ENCODE data around the gene USP50.
"Not testable (repeated sequence)": the region's sequence is repeated elsewhere in the genome, so short reads cannot be mapped to it uniquely, and the experiment has no call there.

USP50 gene

GRCh38 chr15:50501815-50502214, 44.7 kb downstream of the USP50 start:
- DNase-seq, result no peak

GRCh38 chr15:50500352-50500751, 46.1 kb downstream of the USP50 start:
- DNase-seq, result no peak

GRCh38 chr15:50496692-50497091, 49.8 kb downstream of the USP50 start:
- no peak for DNase-seq

GRCh38 chr15:50494547-50494946, 51.9 kb downstream of the USP50 start:
- not testable (repeated sequence) for DNase-seq

- DNase-seq, result no peak
Observed at GRCh38 chr15:50493625-50494024, 52.8 kb downstream of the USP50 start.

GRCh38 chr15:50487287-50487686, 59.2 kb downstream of the USP50 start:
- no peak for DNase-seq

GRCh38 chr15:50485389-50485788, 61.1 kb downstream of the USP50 start:
- DNase-seq, result no peak

DNA sequence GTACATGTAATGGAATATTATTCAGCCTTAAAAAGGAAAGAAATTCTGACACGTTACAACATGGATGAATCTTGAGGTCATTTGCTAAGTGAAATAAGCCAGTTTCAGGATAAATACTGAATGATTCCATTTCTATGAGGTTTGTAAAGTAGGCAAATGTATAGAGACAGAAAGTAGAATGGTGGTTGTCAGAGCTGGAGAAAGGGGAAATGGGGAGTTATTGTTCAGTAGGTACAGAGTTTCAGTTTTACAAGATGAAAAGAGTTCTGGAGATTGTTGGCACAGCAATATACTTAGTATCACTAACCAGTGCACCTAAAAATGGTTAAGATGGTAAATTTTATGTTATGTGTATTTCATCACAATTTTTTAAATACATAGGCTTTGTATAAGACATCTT, 61.7 kb downstream of the USP50 start:
- DNase-seq, result no peak

DNA sequence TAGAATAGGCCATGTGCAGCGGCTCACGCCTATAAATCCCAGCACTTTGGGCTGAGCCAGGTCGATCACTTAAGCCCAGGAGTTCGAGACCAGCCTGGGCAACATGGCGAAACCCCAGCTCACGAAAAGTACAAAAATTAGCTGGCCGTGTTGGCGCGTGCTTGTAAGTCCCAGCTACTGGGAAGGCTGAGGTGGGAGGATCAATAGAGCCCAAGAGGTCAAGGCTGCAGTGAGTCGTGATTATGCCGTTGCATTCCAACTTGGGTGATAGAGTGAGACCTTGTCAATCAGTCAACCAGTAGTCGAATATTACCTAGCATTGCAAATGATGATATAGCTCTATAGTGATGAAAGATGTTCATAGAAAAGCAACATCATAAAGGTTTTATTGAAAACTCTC, 70.3 kb downstream of the USP50 start:
- DNase-seq, result no peak

- no peak for DNase-seq
Observed at GRCh38 chr15:50471072-50471471, 75.4 kb downstream of the USP50 start.

DNA sequence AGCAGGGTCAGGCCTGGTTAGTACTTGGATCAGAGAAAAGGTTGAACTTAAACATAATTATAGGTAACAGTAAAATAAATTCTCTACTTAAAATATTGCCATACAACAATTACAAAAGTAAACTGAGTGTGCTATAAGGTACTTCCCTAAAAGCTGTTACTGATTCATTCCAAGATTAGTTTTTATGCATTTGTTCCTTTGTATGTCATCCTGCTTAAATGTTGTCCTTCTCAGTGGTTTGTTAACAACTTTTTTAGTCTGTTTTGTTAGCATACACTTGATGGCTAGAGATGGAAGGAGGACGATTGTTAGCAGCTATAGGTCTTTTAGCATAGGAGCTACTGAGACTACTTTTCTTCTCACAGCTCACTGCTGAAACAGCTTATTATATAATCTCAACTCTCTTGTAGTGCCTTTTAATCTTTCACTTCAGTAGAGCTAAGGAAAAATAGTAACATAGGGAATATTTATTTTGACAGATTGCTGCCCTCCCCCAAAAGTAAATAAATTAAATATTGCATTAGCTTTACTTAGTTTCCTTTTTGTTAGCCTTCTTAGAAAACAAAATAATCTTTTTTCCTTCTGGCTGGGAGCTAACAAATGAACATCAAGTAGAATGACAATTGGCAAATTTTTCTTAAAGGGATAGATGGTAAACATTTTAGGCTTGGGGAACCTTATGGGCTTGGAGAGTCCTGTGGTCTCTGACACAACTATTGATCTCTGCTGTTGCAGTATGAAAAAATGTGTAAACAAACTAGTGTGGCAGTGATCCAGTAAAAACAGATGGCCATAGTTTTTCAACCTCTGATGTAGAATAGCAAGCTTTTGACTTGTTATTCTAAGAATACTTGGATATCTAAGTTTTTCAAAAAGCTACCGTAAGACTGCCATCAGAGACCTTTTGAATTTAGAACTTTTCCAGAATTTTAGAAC, 82.8 kb downstream of the USP50 start:
- no peak for DNase-seq

GRCh38 chr15:50458348-50459112, 87.9 kb downstream of the USP50 start:
- no peak for DNase-seq

- no peak for DNase-seq
Observed at GRCh38 chr15:50452927-50453326, 93.5 kb downstream of the USP50 start.

Measured in NCI-H2081 (cell line).